ENCODE data around the gene CIC. TPM values are rescaled to one million over a fixed set of nuclear protein-coding genes. Genes with fewer than 3 reads are reported as not detected.

The CIC gene
- total RNA-seq, 1 experiment from 2014 or later = 54.0 TPM

- no peaks in the 10 kb centered on the region for H3K9me3 ChIP-seq (ENCODE audit: control insufficient read depth, low read depth, low read length)
- Mint-ChIP-seq H3K9me3 (no peaks in the 10 kb centered on the region), H3K27ac (no peak overlapping the region)
Measured at GRCh38 chr19:42287827-42288107, 18.7 kb downstream of the CIC start.

More at GRCh38 chr19:42287827-42288107, 18.7 kb downstream of the CIC start:
- H3K9ac ChIP-seq (ENCODE audit: extremely low read depth, insufficient read length, low read length) = no peak overlapping the region
- no peak overlapping the region for H4K8ac ChIP-seq (replicated peaks; ENCODE audit: insufficient read length, low read depth, low read length)
- no peak overlapping the region for H3T11ph ChIP-seq (ENCODE audit: low read length)
- peaks cover 11% of the 10 kb centered on the region for H3K23me2 ChIP-seq (ENCODE audit: insufficient read length, low read depth, low read length, poor library complexity, severe bottlenecking)
- no peak overlapping the region for H3K56ac ChIP-seq (ENCODE audit: insufficient read length, low read depth, low read length)
- H4K5ac ChIP-seq (ENCODE audit: insufficient read length, low read depth, low read length) = no peak overlapping the region
- H3K4ac ChIP-seq (ENCODE audit: low read depth, low read length) = no peak overlapping the region
- H2BK15ac ChIP-seq (ENCODE audit: low read depth, low read length) = no peak overlapping the region
- H3K79me2 ChIP-seq (ENCODE audit: insufficient read depth, low read length) = peaks cover 3% of the 10 kb centered on the region; the same call in 1 of the 2 replicates
- no peak overlapping the region for H2AFZ ChIP-seq (ENCODE audit: low read length)
- Mint-ChIP-seq H3K4me1 (peaks cover 14 to 36% of the 10 kb centered on the region in 2 experiments), H3K27me3 (ENCODE audit: low read depth) (no peaks in the 10 kb centered on the region; the same call in 1 of the 2 replicates), H3K4me3 (no peak overlapping the region), H3K36me3 (ENCODE audit: insufficient read depth in 1 of 3, low read depth in 3 of 3) (peaks cover 18 to 50% (median 44%) of the 10 kb centered on the region in 3 experiments)
- H2BK5ac ChIP-seq (ENCODE audit: insufficient read length, low read length) = no peak overlapping the region
- no peak overlapping the region for H4K91ac ChIP-seq (ENCODE audit: insufficient read length, low read depth, low read length)
- H2AK5ac ChIP-seq (ENCODE audit: insufficient read length, low read length) = no peak overlapping the region
- peaks cover 3% of the 10 kb centered on the region; the same call in 1 of the 2 replicates for H3K4me1 ChIP-seq (ENCODE audit: insufficient read depth, low read length)
- H3K18ac ChIP-seq (ENCODE audit: insufficient read length, low read depth, low read length) = no peak overlapping the region
- DNase-seq = no peak
- peaks cover 3% of the 10 kb centered on the region for H4K20me1 ChIP-seq (ENCODE audit: control insufficient read depth, insufficient read depth, insufficient read length)
- no peak overlapping the region for H2BK120ac ChIP-seq (ENCODE audit: low read depth, low read length, poor library complexity, severe bottlenecking)
- no peak overlapping the region for H2BK20ac ChIP-seq (ENCODE audit: low read depth, low read length, poor library complexity, severe bottlenecking)
- H3K27ac ChIP-seq (ENCODE audit: insufficient read length, low read depth, low read length) = no peak overlapping the region
- no peak for TF ChIP-seq CTCF (conservative IDR thresholded peaks at IDR 0.05)
- WGBS (ENCODE audit: extremely low coverage, insufficient read length, low lambda C conversion rate) = no CpG with 5 or more reads among the region's 10 CpGs
- H3K79me1 ChIP-seq (ENCODE audit: insufficient read depth, low read depth, low read length, poor library complexity, severe bottlenecking) = peaks cover 11% of the 10 kb centered on the region
- no peak overlapping the region for H3K14ac ChIP-seq (ENCODE audit: insufficient read depth, low read length)
- H3K23ac ChIP-seq (ENCODE audit: insufficient read length, low read depth, low read length) = no peak overlapping the region
- no peak overlapping the region for H3K4me2 ChIP-seq (ENCODE audit: insufficient read depth, insufficient read length, low read length)
- H2BK12ac ChIP-seq (ENCODE audit: insufficient read length, low read depth, low read length) = no peak overlapping the region
- no peaks in the 10 kb centered on the region for H3K27me3 ChIP-seq (ENCODE audit: insufficient read depth, low read length)
